ENCODE measurements around the gene DNAH10. TPM values are rescaled to one million over a fixed set of nuclear protein-coding genes. Genes with fewer than 3 reads are reported as not detected.

Gene DNAH10
- total RNA-seq, 1 donor from 2014 or later = not detected

DNA sequence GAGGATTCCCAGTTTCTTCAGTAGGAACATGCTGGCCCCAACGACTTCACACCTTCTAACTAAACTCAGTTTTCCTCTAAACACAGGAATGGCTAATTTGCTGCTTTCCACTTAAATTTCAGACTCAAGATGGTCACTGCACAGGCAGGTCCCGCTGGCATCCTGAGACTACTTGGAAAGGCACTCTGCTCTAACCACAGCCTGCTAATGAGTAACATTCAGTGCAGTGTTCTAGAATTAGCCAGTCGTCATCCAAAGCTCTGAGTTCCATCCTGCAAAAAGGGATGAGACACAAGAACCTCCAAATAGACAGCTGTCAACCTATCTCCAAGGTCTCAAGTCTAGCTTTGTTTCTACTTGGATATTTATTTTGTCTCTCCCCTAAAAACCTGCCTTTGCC, 204.5 kb downstream of the DNAH10 start:
- no peak for DNase-seq (ENCODE audit: low read depth in 2 of 2)

DNA sequence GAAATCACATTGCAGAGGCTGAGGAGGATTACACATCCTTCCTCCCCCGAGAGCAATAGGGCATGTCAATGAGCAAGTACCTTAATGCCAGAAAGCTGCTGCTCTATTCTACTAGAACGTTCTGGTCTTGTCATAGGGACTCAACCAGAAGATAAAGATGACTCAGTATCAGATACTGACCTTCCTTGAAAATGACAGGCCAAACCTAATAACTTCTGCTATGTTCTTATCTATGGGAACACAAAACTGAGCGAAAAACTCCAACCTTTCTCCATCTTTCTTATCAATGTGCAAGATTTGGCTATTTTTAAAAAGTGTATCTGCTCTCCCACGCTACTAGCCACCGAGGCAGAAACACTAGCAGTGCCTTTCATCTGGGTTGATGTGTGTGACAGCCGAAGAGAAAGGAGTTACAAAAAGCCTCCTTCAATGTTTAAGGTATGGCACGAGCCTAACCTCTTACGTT, 205.1 kb downstream of the DNAH10 start:
- no peak for DNase-seq (ENCODE audit: low read depth in 2 of 2)

DNA sequence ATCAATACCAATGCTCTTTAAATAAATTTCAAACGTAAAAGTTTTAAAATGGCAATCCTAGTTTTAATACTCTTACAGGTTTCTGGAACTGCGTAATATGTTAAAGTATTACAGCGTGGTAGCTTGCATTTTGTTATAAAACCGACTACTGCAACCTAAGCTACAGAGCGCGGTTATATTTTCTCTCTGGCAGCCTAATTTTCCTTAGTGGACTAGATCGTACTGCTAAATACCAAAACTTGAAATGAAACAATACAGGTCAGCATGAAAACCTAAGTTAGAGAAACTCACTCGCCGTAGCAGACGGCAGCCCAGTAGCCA, 209.3 kb downstream of the DNAH10 start:
- DNase-seq (ENCODE audit: low read depth in 2 of 2) = no peak

DNA sequence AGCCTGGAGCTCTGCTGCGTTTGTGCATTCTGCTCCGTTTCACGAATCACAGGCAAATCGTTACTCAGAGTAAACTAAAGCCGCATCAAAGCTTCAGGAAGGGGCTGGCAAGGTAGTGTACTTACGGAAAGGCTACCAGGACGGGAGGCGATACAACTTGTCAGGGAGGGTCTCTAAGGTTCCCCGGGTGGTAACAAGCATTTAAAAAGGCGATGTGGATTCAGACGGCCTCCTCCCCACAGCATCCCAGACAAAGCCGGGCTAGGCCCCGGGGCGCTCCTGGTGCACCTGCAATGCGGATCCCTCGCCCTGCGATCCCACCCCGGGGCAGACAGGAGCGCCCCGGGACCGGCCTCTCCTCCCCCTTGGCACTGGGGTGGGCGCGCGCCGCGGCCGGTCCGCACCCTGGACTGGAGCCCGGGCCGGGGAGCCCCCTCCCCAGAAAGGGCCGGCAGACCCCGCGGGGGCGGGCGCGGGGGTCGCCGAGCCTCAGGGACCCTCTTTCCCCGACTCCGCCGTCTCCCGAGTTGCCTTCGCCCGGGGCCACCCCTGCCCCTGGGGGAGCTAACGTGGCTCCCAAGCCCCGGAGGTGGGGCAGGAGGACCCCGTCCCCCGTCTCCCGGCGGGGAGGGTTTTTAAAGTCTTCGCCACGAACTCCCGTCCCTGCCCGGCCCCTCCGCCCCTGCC, 209.8 kb downstream of the DNAH10 start:
- peak; percentile 57 for DNase-seq (ENCODE audit: low read depth in 2 of 2)

GRCh38 chr12:123972457-123973401, 210.6 kb downstream of the DNAH10 start, which contains the start of the genes CCDC92 and ZNF664:
CCDC92 (minus strand) TSS chr12:123972831; CDS start chr12:123944305, 28,526 bp downstream.
ZNF664 (plus strand) TSS chr12:123973215; CDS start chr12:124012145, 38,930 bp downstream.
- peak; percentile 93 to 96 for DNase-seq (ENCODE audit: low read depth in 2 of 2)

DNA sequence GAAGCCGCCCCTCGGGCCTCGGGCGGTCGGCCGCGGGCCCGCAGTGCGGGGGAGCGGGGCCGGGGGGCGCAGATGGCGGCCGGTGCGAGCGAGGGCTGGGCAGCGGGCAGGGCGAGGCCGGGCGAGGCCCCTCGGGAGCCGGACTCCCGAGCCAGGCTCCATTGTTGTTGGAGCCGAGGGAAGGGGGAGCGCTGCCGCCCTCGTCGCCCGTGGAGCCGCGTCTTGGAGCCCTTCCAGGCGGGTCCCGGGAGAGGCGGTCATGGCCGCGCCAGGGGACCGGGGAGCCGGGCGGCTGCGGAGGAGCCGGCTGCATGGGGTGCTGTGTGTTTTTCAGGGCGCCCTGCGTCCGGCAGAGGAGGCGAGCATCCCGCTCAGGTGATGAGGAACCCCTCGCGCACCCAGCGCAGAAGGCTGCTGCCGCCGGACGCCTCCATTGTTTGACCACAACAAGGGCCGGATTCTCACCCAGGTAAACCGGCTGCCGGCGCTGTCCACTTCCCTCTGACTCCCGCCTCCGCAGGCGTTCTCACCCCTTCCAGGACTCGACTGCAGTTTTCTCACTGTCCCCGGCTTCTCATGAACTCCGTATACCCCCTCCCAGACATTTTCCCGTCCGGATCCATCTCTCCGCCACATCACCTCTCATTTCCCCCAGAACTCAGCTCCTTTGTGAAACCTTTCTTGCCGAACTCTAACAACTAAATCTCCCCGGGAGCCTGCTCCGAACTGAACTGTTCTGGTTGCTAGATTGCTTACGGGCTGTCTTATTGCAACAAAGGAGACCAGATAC, 211.6 kb downstream of the DNAH10 start:
- DNase-seq (ENCODE audit: low read depth in 2 of 2) = peak; percentile 31 to 42

DNA sequence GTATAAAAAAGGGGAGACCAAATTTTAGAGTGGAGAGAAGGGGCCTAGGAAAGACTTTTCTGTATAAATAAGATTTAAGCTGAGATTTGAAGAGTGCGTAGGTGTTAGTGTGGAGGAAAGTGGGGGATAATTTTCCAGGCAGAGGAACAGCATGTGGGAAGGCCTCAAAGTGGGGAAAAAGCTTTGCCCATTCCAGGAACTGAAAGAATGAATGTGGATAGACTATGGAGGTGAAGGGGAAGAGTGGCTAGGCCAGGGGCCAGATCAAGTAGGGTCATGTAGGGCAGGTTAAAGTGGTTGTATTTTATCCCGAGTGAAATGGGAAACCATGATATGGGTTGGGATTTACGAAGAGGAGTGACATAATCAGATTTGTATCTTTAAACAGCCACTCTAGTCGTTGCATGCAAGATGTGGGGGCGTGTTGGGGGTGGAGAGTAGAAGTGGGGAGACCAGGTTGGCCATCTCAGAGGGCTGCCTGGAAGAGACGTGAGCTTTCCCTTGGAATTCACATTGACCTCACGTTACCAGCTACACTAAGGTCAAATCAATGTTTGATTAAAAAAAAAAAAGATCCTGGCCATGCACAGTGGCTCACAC, 214.2 kb downstream of the DNAH10 start:
- DNase-seq (ENCODE audit: low read depth in 2 of 2) = no peak

- no peak for DNase-seq (ENCODE audit: low read depth in 2 of 2)
These were observed 217.5 kb downstream of the DNAH10 start for GRCh38 chr12:123979566-123979965.

DNA sequence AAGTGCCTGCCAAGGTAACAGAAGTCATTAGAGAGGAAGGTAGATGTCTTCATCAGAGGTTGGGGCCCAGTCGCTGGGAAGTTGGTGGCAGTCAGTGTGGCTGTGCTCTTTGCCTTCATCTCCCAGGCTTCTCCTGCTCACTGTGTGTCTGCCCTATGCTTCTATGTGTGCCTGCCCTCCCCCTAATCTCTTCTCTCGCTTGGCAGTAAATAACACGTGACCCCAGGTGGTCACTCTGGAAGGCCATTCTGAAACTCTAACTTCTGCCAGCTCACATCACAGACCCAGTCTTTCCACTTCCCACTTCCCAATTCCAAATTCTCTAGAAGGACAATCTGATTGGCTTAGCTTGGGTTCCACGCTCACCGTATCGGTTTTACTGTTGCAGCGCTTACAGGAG, 220.2 kb downstream of the DNAH10 start:
- no peak for DNase-seq (ENCODE audit: low read depth in 2 of 2)

DNA sequence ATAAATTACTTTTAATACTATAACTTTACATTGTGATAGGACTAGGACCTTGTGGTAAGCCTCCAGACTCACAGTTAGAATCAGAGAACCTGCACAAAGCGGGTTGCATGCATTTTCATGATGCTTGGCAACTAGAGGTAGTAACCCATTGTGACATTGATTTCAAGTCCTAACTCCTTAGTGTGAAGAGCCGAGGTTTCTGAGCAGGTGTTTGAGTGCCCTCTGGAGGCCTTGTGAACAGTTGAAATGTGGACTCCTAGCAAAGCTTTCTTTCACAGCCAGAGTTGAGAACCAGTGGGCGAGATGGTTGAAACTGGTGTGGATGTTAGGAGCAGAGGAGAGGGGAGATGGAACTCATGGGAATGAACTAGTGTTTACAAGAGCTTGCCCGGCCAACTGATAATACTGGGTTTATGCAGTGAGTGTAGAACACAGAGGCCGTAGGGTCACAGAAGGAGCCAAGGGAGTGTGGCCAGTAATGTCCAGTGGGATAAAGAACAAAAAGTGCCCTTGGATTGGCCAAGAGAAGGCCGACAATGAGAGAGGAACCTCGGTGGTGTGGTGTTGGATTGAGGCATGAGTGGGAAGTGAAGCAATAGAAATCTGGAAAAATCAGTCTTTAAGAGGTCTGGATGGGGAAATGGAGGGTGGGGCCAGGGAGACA, 221.9 kb downstream of the DNAH10 start:
- DNase-seq (ENCODE audit: low read depth in 2 of 2) = peak; percentile 80 to 85

DNA sequence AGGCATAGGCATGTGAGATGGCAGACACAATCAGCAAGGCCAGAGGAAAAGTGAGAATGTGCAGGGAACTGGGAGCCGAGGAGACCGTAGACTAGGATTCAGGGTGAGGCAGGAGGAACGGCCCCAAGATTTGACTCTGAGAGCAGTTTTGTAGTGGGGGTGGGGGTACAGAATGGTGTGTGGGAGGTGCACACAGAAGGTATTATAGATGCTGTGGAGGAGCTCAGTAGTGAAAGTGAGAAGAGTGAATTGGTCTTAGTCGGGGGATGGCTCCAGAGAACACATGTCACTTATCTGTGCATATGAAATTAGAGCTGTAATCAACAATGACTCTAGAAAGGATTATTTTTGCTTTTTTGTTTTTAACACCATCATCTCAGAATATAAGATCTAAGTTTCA, 222.8 kb downstream of the DNAH10 start:
- DNase-seq (ENCODE audit: low read depth in 2 of 2) = no peak

Other genes with a start within 250 kb of the DNAH10 start
- 2.8 and 4.8 TPM in 2 replicates for gene RILPL1, start 228.6 kb upstream of the DNAH10 start, total RNA-seq
- 270 and 341 TPM in 2 replicates for gene TMED2, start 177.7 kb upstream of the DNAH10 start, total RNA-seq
- gene DDX55, start 160.2 kb upstream of the DNAH10 start, total RNA-seq = 6.5 and 10.5 TPM in 2 replicates
- gene EIF2B1, start 128.6 kb upstream of the DNAH10 start, total RNA-seq = 22.2 and 24.0 TPM in 2 replicates
- gene GTF2H3, start 128.5 kb upstream of the DNAH10 start, total RNA-seq = 16.7 and 17.0 TPM in 2 replicates
- 3.8 and 4.6 TPM in 2 replicates for gene TCTN2, start 91.2 kb upstream of the DNAH10 start, total RNA-seq
- gene ATP6V0A2, start 49.9 kb upstream of the DNAH10 start, total RNA-seq = 13.7 and 22.2 TPM in 2 replicates
- 3.9 and 4.8 TPM in 2 replicates for gene CCDC92, start 210.5 kb downstream of the DNAH10 start, total RNA-seq
- 39.0 and 40.1 TPM in 2 replicates for gene ZNF664, start 210.9 kb downstream of the DNAH10 start, total RNA-seq